GM12872 (cell line): ENCODE results near the gene OTC.

Experiments used
- CTCF ChIP-seq: IDR thresholded peaks from 3 replicates; pipeline ENCODE4 v1.5.1; 2011; ENCODE audit warnings: low read depth, mild to moderate bottlenecking, low read length, moderate library complexity; ENCODE audit not compliant: insufficient read depth

The OTC gene

GRCh38 chrX:38409289-38409688 is 56.9 kb downstream of the OTC start:
- no peak for TF ChIP-seq CTCF

- no peak for TF ChIP-seq CTCF
Measured at GRCh38 chrX:38426785-38427184, 74.4 kb downstream of the OTC start.

GRCh38 chrX:38431525-38431924 is 79.1 kb downstream of the OTC start:
- TF ChIP-seq CTCF, result no peak

GRCh38 chrX:38435130-38435529 is 82.7 kb downstream of the OTC start:
- TF ChIP-seq CTCF, result no peak

- no peak for TF ChIP-seq CTCF
Measured at GRCh38 chrX:38437093-38437492, 84.7 kb downstream of the OTC start.

- TF ChIP-seq CTCF, result no peak
Measured at GRCh38 chrX:38438321-38438720, 85.9 kb downstream of the OTC start.

- TF ChIP-seq CTCF, result no peak
Measured at GRCh38 chrX:38452603-38453002, 100.2 kb downstream of the OTC start.

GRCh38 chrX:38458071-38458470 is 105.7 kb downstream of the OTC start:
- TF ChIP-seq CTCF, result no peak
